ENCODE measurements around the gene EIF4E1B.

The EIF4E1B gene

GRCh38 chr5:176692326-176692725, 61.9 kb downstream of the EIF4E1B start:
- no peak for DNase-seq (ENCODE audit: low spot score)

GRCh38 chr5:176692839-176693476, 62.5 kb downstream of the EIF4E1B start:
- DNase-seq (ENCODE audit: low spot score) = no peak

GRCh38 chr5:176693477-176693851, 63.0 kb downstream of the EIF4E1B start:
- no peak for DNase-seq (ENCODE audit: low spot score)

- no peak for DNase-seq (ENCODE audit: low spot score)
These were observed 63.7 kb downstream of the EIF4E1B start for GRCh38 chr5:176694146-176694545.

GRCh38 chr5:176694631-176695030, 64.2 kb downstream of the EIF4E1B start:
- no peak for DNase-seq (ENCODE audit: low spot score)

GRCh38 chr5:176695073-176695472, 64.6 kb downstream of the EIF4E1B start:
- DNase-seq (ENCODE audit: low spot score) = no peak
